OCI-M1 (cell line): ENCODE results near the gene KIF25.

Experiments used
- DNase-seq: peaks from one replicate; lab custom pipeline; 2025; lab: John Stamatoyannopoulos, UW

KIF25 gene

GRCh38 chr6:168037242-168037641 lies 39.8 kb downstream of the KIF25 start:
- no peak for DNase-seq

GRCh38 chr6:168037856-168038255 lies 40.4 kb downstream of the KIF25 start:
- DNase-seq = no peak

GRCh38 chr6:168038576-168039140 lies 41.2 kb downstream of the KIF25 start:
- DNase-seq = no peak

DNA sequence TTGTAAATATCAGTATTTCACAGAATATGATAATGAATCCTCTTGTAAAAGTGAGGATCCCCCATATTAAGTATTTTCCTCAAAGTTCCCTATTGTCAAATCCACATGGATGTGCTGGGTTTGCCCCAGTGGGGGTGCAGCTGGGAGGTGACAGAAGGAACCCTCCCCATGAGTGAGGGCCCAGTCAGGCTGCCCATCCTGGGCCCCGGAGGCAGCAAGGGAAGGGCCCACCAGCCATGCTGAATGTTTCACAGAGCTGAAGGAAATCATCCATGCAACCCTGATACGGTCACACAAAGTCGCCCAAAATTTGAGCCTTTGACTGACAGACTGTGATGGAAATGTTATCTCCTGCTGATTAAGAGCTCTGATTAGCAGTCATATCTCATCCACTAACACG lies 41.8 kb downstream of the KIF25 start:
- no peak for DNase-seq

- DNase-seq = no peak
These were observed 42.4 kb downstream of the KIF25 start for GRCh38 chr6:168039849-168040248.

DNA sequence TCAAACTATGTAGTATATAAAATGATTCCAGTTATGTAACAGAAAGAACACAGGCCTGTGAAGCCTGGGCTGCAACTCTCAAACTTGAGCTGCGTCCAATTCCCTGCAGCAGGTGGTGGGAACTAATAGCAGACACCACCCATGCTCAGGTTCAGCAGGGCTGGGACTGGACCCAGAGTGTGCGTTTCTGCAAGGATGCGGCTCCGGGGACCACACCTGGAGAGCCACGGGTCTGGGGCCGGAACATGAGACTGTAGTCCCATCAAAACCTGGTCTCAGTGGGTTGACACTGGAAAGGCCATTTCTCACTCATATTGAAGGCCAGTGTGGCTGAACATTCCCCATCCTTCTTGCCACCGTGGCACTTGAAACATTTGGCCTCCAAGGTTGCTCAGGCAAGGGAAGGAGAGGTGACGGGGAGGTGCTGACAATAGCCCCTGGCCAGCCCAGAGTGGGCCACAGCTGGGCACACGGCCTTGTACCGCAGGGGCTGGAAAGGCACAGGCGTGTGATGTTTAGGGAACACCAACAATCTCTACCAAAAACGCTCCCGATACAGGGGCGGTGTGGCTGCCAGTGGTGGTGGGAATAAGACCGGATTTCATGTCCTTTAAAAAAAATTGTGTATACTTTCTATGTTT lies 43.5 kb downstream of the KIF25 start:
- no peak for DNase-seq

- no peak for DNase-seq
These were observed 44.5 kb downstream of the KIF25 start for GRCh38 chr6:168041928-168042327.

- no peak for DNase-seq
These were observed 45.1 kb downstream of the KIF25 start for GRCh38 chr6:168042426-168043192.

DNA sequence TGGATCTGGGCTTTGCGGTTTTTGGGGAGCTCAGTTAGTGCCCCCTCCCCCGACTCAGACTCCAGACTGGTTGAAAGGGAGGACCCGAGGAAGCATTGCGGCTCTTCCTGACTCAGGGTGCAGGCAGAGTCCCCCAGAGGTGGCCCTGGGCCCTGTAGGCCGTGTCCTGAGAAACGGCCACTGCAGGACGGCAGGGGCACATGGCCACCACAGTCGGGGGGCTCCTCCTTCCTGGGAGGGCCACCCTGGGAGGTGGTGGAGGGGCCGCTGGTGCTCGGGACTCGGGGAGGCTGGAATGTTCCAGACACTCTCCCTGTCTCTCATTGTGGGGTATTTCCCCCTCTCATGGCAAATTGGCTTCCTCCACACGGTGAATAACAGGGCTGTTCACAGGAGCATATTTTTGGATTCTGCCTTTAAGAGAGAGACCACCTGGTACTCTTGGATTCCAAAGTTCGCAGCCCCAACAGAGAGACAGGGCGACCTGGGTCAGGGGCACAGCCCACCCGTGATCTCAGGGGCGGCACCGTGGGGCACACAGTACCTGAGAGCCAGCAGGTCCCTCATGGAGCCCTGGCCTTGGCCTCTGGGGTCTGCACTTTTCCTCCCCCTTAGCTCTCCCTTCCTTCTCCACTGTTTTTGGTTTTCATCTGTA lies 45.8 kb downstream of the KIF25 start:
- no peak for DNase-seq

DNA sequence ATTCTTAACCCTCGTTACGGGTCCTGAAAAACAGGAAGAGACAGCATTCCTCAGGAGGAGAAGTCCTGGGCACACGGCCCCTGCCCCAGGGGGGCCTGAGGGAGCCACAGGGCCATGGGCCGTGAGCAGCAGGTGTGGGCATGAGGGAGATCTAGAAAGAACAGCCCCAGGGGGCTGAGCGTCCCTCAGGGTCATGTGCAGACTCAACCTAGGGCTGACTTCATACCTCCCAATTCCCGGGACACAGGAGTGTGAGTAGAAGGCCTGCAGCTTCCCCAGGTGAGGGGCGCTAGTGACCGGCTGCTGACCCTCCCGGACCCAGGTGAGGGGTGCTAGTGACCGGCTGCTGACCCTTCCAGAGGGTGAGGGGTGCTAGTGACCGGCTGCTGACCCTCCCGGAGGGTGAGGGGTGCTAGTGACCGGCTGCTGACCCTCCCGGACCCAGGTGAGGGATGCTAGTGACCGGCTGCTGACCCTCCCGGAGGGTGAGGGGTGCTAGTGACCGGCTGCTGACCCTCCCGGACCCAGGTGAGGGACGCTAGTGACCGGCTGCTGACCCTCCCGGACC lies 46.5 kb downstream of the KIF25 start:
- no peak for DNase-seq

- DNase-seq = no peak
These were observed 47.2 kb downstream of the KIF25 start for GRCh38 chr6:168044521-168045130.

DNA sequence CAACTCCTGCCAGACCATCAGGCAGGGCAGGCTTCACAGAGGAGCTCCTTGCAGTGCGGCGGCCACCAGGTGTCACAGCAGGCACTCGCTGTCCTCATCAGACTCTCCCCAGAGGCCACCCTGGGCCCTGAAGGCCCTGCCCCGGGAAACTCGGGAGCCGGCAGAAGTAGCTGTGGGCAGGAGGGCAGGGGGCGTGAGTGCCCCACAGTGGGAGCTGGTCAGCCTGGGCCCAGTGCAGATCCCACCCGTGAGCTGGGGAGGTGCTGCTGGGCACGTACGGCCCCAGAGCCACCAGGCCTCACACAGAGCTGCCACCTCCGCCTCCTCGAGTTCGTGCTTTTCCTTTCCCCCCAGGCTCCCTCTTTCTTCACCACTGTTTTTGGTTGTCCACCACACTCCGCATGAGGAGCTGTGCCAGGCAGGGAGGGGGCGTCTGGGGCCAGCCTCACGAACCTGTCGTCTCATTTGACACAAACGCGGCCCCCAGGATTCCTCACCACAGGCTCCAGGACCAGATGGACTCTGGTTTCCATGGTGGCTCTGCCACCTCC lies 47.7 kb downstream of the KIF25 start:
- no peak for DNase-seq

DNA sequence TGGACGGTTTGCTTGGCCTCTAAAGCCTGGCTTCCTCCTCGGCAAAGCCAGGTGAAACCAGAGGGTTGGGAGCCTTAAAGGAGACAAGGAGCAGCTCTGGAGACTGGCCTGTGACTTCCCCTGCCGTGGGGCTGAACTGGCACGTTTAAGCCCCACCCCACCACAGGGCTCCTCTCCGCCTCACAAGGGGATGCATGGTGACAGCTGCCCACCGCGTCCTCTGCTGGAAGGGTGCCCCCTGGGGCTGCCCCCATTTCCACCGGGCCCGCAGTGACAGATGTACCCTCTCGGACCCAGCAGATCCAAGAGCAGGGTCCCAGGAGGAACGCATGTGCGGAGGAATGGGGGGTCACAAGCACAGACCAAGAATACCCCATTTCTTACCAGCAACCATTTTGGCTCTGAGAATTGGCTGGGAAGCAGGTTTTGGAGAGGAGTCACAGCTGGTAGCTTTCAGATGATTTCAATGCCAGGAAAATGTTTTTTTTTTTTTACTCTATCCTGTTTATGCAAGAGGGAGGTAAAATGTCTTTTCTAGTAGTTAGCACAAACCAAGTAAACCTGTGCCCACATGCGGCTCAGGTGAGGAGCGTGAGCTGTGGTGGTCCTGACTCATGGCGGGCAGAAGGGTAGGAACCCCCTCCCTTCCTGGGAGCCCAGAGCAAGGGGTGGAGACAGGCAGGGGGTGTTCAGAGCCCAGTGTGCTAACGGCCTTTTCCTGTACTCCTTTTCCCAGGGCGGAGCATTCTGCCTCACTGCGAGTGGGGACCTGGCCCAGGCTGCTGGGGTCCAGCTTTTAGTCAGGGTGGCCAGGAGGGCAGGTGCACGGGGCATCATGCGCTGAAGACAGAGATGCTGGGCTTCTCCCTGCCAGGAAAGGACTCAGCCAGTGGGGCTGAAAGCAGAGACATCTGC lies 48.5 kb downstream of the KIF25 start:
- no peak for DNase-seq

- DNase-seq = no peak
These were observed 49.2 kb downstream of the KIF25 start for GRCh38 chr6:168046696-168047095.

- DNase-seq = no peak
These were observed 50.6 kb downstream of the KIF25 start for GRCh38 chr6:168047841-168048723.

DNA sequence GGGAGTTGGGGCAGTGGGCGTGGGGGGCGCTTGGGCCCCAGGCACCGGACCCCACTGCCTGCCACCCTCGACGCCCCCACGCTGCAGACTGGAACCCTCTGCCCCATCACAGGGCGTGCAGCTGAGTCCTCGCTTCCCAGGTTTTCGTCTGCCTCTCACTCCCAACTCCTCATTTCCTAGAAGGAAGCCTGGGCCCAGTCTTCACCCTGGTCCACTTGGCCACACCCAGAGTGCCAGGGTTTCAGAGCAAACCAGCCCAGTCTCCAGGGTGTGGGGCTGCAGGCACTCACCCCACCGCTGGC lies 51.2 kb downstream of the KIF25 start:
- no peak for DNase-seq

GRCh38 chr6:168049277-168049676 lies 51.8 kb downstream of the KIF25 start:
- DNase-seq = no peak

GRCh38 chr6:168049706-168050224 lies 52.3 kb downstream of the KIF25 start:
- no peak for DNase-seq

- no peak for DNase-seq
These were observed 52.9 kb downstream of the KIF25 start for GRCh38 chr6:168050225-168050880.
